ENCODE results near the gene PRSS57. TPM values are rescaled to one million over a fixed set of nuclear protein-coding genes. Genes with fewer than 3 reads are reported as not detected.
"Not testable (repeated sequence)": the region's sequence is repeated elsewhere in the genome, so short reads cannot be mapped to it uniquely, and the experiment has no call there.

The PRSS57 gene
- total RNA-seq, 1 donor from 2014 or later, result not detected

DNA sequence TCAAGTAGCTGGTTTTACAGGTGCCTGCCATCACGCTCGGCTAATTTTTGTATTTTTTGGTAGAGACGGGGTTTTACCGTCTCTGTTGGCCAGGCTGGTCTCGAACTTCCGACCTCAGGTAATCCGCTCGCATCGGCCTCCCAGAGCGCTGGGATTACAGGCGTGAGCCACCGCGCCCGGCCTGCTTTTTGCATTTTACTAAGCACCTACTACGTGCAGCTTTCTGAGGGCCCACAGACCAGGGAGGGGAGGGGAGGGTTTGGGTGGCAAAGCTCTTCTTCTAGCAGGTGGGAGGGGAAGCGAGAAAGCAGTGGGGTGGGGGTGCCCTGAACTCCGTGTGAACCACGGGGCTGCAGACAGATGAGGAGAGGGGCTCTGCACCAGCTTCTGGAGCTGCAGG is 28.5 kb upstream of the PRSS57 start:
- intact Hi-C loops (cut with micrococcal nuclease), result no loop called here

GRCh38 chr19:723247-723646 is 28.0 kb upstream of the PRSS57 start:
- intact Hi-C loops (cut with micrococcal nuclease), result no loop called here

DNA sequence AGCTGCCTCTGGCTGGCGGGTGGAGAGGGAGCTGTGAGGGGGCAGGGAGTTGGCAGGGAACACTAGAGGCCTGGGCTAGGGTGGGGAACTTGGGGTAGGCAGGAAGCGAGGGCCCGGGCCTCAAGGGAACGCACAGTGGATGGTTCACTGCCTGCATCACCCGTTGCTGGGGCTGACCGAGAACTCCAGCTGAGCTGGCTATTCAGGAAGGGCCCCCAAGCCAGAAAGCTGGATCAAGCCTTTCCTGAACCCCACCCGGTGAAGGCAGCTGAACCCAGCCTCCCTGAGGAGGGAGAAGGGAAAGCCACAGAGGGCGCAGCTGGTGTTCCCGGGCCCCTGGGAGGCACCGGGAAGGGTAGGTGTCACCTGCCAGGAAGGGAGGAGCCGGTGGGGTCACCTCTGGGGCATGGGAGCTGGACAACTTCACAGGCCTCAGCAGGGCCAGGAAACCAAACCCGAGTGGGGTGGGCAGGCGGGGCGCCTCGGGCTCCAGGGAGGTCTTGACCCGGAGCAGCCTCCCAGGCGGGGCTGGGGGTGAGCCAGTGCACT is 27.4 kb upstream of the PRSS57 start:
- intact Hi-C loops (cut with micrococcal nuclease), result no loop called here

DNA sequence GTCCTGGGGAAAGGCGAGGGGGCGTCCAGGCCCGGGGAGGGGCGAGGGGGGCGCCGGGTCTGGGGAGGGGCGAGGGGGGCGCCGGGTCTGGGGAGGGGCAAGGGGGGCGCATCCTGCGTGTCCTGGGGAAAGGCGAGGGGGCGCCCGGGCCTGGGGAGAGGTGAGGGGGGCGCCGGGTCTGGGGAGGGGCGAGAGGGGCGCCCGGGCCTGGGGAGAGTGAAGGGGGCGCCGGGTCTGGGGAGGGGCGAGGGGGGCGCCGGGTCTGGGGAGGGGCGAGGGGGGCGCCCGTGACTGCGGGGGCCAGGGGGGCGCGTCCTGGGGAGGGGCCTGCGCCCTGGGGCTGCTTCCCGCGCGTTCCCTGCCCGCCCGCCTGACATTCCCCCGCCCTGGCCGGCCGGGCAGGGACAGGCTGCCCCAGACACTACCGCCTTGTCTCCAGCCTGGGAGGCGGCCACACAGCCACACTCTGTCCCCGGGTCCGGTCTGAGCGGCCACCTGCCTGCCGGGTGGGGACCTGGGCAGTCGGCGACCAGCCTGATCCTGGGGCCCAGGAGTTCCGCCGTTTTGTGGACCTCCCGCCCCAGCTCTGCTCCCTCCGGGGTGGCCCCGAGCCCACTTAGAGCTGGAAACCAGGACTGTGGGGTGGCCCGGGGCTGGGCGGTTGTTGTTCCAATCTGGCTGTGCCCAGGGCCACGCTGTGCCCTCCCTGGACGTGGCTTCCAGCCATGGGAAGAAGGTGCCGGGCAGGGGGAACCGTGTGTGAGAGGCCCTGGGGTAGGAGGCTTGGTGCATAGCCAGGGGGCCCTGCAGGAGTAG is 25.3 kb upstream of the PRSS57 start:
- intact Hi-C loops (cut with micrococcal nuclease), result no loop called here

- intact Hi-C loops (cut with micrococcal nuclease), result no loop called here
These were observed 24.5 kb upstream of the PRSS57 start for GRCh38 chr19:719636-720344.

DNA sequence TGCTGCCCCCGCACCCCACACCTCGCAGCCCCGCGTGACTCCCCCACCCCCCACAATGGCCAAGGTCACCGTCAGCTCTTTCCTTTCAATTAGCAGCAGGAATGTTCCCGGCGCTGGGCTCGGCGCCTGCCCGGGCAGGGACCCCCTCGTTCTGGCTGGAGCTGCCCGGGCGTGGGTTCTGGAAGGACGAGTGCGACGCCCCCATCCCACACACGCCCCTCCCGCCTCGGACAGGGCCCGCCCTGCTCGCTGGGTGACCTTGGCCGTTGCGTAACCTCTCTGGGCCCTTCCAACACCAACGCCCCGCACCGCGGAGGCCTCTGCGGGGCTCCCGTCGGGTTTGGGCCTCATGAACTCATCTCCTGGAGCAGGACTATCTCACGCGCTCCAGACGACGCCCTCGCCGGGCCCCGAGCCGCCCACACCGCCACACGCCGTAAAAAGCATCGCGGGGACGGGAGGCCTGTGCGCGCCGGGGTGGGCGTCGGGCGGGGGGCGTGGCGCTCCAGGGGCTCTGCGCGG is 23.8 kb upstream of the PRSS57 start:
- intact Hi-C loops (cut with micrococcal nuclease), result no loop called here

- intact Hi-C loops (cut with micrococcal nuclease), result no loop called here
These were observed 23.1 kb upstream of the PRSS57 start for GRCh38 chr19:718251-718951.

DNA sequence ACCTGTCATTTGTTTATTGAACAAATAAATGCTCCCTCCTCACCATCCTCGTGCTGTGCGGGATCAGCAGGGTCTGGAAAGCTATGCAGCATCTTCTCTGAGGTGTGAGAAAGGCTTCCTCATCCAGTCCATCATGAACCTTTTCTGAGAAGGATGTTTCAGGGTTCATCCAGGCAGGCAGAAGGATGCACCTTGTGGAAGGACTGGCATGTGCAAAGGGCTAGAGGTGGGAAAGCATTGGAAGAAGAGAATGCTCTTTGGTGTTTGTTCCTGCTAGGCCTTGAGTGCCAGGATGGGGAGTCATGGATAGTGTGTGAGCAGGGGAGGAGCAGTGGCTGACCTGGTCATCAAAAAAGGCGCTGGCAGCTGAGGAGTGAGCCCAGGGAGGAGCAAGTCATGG is 20.1 kb upstream of the PRSS57 start:
- intact Hi-C loops (cut with micrococcal nuclease), result no loop called here

GRCh38 chr19:711254-711653 is 16.0 kb upstream of the PRSS57 start:
- intact Hi-C loops (cut with micrococcal nuclease), result no loop called here

DNA sequence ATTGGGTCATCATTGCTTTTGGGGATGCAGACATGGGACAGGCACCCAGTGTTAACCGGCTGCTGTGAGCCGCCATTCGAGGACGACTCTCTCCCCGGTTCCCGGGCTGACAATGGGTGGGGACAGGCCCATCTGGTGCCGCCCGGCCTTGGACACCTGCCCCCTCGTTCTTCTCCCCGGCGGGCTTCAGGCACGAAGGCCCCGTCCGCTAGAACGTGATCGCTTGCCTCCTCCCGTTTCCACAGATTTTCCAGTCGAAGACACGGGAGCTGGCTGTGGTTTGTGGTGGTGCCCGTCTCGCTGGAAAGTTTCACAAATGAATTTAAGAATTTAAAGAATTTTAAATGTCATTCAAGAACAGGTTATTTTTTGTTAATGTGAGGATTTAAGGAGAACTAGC is 15.5 kb upstream of the PRSS57 start:
- intact Hi-C loops (cut with micrococcal nuclease), result no loop called here

GRCh38 chr19:709965-710571 is 14.8 kb upstream of the PRSS57 start:
- intact Hi-C loops (cut with micrococcal nuclease), result no loop called here

- intact Hi-C loops (cut with micrococcal nuclease), result no loop called here
These were observed 14.1 kb upstream of the PRSS57 start for GRCh38 chr19:709196-709964.

DNA sequence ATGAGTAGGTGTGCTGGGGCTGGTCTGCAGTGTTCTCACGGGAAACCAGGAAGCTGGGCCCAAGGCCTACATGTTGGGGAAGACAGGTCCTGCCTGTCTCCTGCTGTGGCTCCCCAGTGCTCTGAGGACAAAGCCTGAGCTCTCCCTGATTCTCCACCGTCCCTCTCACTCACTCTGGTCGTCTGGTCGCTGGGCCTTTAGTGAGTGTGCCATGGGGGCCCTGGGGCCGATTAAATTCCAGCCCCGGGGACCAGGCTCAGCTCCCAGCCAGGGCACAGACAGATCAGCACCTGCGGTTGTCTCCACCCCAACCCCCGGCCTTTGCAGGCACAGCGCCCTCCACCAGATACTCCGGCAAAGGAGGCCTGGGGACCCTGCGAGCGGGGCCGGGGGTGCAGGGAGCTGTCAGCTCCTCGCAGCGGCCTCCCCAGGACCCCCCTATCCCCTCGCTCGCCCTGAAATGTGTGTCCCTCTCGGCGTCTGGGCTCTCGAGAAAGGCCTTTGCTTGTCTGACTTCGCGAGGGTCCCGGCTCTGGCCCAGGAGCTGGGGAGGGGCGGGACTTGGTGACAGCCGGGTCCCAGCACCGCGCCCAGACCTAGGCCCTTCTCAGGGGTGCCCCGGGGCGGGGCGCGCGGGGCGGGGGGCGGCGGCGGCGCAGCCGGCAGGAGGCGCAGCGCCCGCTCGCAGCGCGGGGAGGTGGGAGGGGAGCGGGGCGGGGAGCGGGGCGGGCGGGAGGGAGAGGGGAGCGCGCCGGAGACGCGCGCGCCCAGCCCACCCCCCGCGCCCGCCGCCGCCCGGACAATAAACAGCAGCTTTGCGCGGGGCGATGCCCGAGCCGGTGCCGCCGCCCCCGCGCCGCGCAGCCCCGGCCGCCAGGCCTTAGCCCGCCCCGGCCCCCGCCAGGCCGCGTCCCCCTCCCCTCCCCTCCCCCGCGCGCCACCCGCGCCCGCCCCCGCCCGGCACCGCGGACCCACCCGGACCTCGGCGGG is 13.2 kb upstream of the PRSS57 start, which contains the start of gene PALM:
Gene PALM (plus strand): TSS at position 782 of the 990 bp plus-strand sequence. CDS start 212 bp downstream, outside the sequence.
- intact Hi-C loops (cut with micrococcal nuclease), result no loop called here

DNA sequence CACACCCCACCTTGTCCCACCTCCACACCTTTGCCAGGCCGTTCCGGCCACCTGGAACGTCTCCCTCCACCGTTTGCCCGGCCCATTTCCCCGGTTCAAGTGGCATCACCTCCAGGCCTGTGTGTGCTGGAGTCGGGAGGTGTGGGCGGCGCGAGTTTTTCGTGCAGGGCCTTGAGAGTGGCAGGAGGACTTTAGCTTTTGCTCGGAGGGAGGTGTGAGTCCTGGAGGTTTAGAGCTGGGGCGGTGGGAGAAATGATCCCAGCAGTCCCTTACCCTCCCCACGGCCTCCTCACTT is 9.1 kb upstream of the PRSS57 start:
- intact Hi-C loops (cut with micrococcal nuclease), result no loop called here

- intact Hi-C loops (cut with micrococcal nuclease), result loop anchor here (2.0 kb wide), 1 partner anchor 23 kb away; no protein-coding TSS in a partner anchor
These were observed 8.6 kb upstream of the PRSS57 start for GRCh38 chr19:703651-704446.

DNA sequence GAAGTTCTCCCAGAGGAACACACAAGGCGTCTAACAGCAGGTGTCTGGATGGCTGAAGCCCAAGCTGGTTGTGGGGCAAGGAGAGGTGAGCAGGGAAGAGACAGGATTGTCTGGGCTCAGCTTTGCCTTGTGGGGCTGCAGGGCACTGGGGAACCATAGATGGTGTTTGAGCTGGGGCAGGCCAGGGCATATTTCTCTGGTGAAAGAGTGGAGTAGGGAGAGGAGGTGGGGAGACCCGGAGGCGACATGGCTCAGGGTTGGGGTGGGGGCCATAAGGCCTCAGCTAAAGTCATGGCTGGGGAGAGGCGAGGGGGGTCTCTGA is 8.0 kb upstream of the PRSS57 start:
- intact Hi-C loops (cut with micrococcal nuclease), result loop anchor here (2.0 kb wide), 1 partner anchor 22 kb away; no protein-coding TSS in a partner anchor

DNA sequence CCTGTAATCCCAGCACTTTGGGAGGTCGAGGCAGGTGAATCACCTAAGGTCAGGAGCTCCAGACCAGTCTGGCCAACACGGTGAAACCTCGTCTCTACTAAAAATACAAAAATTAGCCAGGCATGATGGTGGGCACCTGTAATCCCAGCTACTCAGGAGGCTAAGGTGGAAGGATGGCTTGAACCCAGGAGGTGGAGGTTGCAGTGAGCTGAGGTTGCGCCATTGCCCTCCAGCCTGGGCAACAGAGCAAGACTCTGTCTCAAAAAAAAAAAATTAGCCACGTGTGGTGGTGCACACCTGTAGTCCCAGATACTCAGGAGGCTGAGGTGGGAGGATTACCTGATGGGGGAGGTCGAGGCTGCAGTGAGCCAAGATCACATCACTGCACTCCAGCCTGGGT is 7.6 kb upstream of the PRSS57 start:
- intact Hi-C loops (cut with micrococcal nuclease), result loop anchor here (2.0 kb wide), 1 partner anchor 22 kb away; no protein-coding TSS in a partner anchor

DNA sequence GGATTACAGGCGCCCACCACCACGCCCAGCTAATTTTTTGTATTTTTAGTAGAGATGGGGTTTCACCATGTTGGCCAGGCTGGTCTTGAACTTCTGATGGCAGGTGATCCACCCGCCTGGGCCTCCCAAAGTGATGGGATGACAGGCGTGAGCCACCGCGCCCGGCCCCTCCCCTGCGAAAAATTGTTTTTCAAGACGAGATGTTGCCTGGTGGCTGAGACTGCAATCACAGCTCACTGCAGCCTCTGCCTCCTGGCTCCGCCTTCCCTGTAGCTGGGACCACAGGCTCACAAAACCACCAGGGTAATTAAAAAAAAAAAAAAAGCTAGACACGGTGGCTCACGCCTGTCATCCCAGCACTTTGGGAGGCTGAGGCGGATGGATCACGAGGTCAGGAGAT is 4.6 kb upstream of the PRSS57 start:
- intact Hi-C loops (cut with micrococcal nuclease), result not testable (repeated sequence)

Data from T-helper 2 cell treated with Interferon-gamma antibody and Interleukin-4, amounts not matched to agents 100 ng/mL and 5 ng/mL, for 36 hours (primary cell).